Osteoblast (primary cell): ENCODE results near the gene CSRNP2. TPM values are rescaled to one million over a fixed set of nuclear protein-coding genes. Genes with fewer than 3 reads are reported as not detected.
A peak's percentile ranks its signal among the peaks of the same experiment; 100 is the strongest.

Experiments
- DNase-seq: peaks from one replicate; pipeline ENCODE4 v3.0.0; 2011; ENCODE audit warnings: low spot score, mixed read lengths; ENCODE audit not compliant: insufficient read length; ENCODE audit errors: missing footprints
- H2AFZ ChIP-seq: 2 replicates; pipeline ENCODE4 v1.6.0; 2011; ENCODE audit warnings: mild to moderate bottlenecking, low read length
- H3K27ac ChIP-seq: 2 replicates; pipeline ENCODE4 v1.5.1; 2011; ENCODE audit warnings: mild to moderate bottlenecking, low read depth, low read length, moderate library complexity
- H3K27me3 ChIP-seq: 2 replicates; pipeline ENCODE4 v1.6.0; 2012; ENCODE audit warnings: mild to moderate bottlenecking, control low read depth, inconsistent platforms, low read length, moderate library complexity; ENCODE audit not compliant: insufficient read depth
- H3K36me3 ChIP-seq: 2 replicates; pipeline ENCODE4 v1.5.1; 2011; ENCODE audit warnings: mild to moderate bottlenecking, low read length, control low read depth, moderate library complexity; ENCODE audit not compliant: insufficient read depth
- H3K4me1 ChIP-seq: 2 replicates; pipeline ENCODE4 v1.5.1; 2011; ENCODE audit warnings: mild to moderate bottlenecking, low read length, control low read depth, moderate library complexity; ENCODE audit not compliant: insufficient read depth
- H3K4me2 ChIP-seq: 2 replicates; pipeline ENCODE4 v1.6.0; 2011; ENCODE audit warnings: mild to moderate bottlenecking, low read length; ENCODE audit not compliant: insufficient read depth
- H3K4me3 ChIP-seq: fragments of 200-600 bp; sonication (generic); 3 replicates; pipeline ENCODE4 v1.5.1; 2012; ENCODE audit warnings: mild to moderate bottlenecking, low read length, inconsistent platforms; ENCODE audit not compliant: insufficient read depth
- H3K79me2 ChIP-seq: 2 replicates; pipeline ENCODE4 v1.6.0; 2012; ENCODE audit warnings: mild to moderate bottlenecking, low read length, control low read depth, inconsistent platforms; ENCODE audit not compliant: insufficient read depth
- H3K9me3 ChIP-seq: 2 replicates; pipeline ENCODE4 v1.5.1; 2011; ENCODE audit warnings: low read depth, low read length, control low read depth
- H4K20me1 ChIP-seq: 2 replicates; pipeline ENCODE4 v1.6.0; 2012; ENCODE audit warnings: mild to moderate bottlenecking, low read length, control low read depth; ENCODE audit not compliant: insufficient read depth
- CTCF ChIP-seq: IDR thresholded peaks from 2 replicates; pipeline ENCODE4 v1.5.1; 2011; ENCODE audit warnings: mild to moderate bottlenecking, low read depth, low read length, moderate library complexity; ENCODE audit errors: extremely low read depth
- total RNA-seq: library from RNA; depleted of rRNA; stranded (reverse); fragments of >200 nt; gene quantifications from 2 replicates; pipeline ENCODE4 v1.2.3, GENCODE V29; 2012

The CSRNP2 gene
- total RNA-seq, 1 donor, result 30.0 TPM

- H4K20me1 ChIP-seq, result peaks cover 5% of the 10 kb centered on the region
- peaks cover 6% of the 10 kb centered on the region for H3K79me2 ChIP-seq
- TF ChIP-seq CTCF, result no peak
- H3K27me3 ChIP-seq, result no peaks in the 10 kb centered on the region
- no peak overlapping the region for H3K4me2 ChIP-seq
- no peak overlapping the region for H3K4me3 ChIP-seq
- no peaks in the 10 kb centered on the region for H3K4me1 ChIP-seq
- peaks cover 84% of the 10 kb centered on the region for H3K36me3 ChIP-seq
- no peaks in the 10 kb centered on the region for H3K9me3 ChIP-seq
- no peak for DNase-seq
- H2AFZ ChIP-seq, result no peak overlapping the region
- H3K27ac ChIP-seq, result no peak overlapping the region
These were observed 15.6 kb downstream of the CSRNP2 start for GRCh38 chr12:51067771-51068170.

GRCh38 chr12:51067229-51067628, 16.2 kb downstream of the CSRNP2 start:
- Histone ChIP-seq H3K79me2 (peaks cover 4% of the 10 kb centered on the region), H3K4me2 (no peak overlapping the region), H3K4me3 (no peak overlapping the region), H3K36me3 (peaks cover 86% of the 10 kb centered on the region), H3K4me1 (no peaks in the 10 kb centered on the region), H3K27ac (no peak overlapping the region), H3K9me3 (no peaks in the 10 kb centered on the region), H3K27me3 (no peaks in the 10 kb centered on the region), H2AFZ (no peak overlapping the region), H4K20me1 (peaks cover 5% of the 10 kb centered on the region)
- no peak for TF ChIP-seq CTCF
- no peak for DNase-seq

GRCh38 chr12:51065530-51065929, 17.9 kb downstream of the CSRNP2 start:
- H3K4me1 ChIP-seq, result no peaks in the 10 kb centered on the region
- TF ChIP-seq CTCF, result no peak
- H3K27ac ChIP-seq, result no peak overlapping the region
- no peaks in the 10 kb centered on the region for H3K27me3 ChIP-seq
- peaks cover 2% of the 10 kb centered on the region for H3K79me2 ChIP-seq
- no peak overlapping the region for H2AFZ ChIP-seq
- peaks cover 5% of the 10 kb centered on the region for H4K20me1 ChIP-seq
- H3K4me3 ChIP-seq, result no peak overlapping the region
- no peak for DNase-seq
- H3K36me3 ChIP-seq, result peaks cover 86% of the 10 kb centered on the region
- H3K9me3 ChIP-seq, result no peaks in the 10 kb centered on the region
- H3K4me2 ChIP-seq, result no peak overlapping the region

GRCh38 chr12:51062631-51063397, 20.6 kb downstream of the CSRNP2 start:
- Histone ChIP-seq H3K4me1 (no peaks in the 10 kb centered on the region), H3K9me3 (no peaks in the 10 kb centered on the region), H3K27ac (peak overlapping the region; percentile 23), H3K36me3 (peaks cover 92% of the 10 kb centered on the region), H3K4me3 (no peak overlapping the region), H2AFZ (no peak overlapping the region), H3K27me3 (no peaks in the 10 kb centered on the region), H4K20me1 (peaks cover 8% of the 10 kb centered on the region), H3K79me2 (peaks cover under 1% of the 10 kb centered on the region), H3K4me2 (no peak overlapping the region)
- no peak for TF ChIP-seq CTCF
- DNase-seq, result peak; percentile 85
